ENCODE measurements around the gene MRPL50.

Gene MRPL50

DNA sequence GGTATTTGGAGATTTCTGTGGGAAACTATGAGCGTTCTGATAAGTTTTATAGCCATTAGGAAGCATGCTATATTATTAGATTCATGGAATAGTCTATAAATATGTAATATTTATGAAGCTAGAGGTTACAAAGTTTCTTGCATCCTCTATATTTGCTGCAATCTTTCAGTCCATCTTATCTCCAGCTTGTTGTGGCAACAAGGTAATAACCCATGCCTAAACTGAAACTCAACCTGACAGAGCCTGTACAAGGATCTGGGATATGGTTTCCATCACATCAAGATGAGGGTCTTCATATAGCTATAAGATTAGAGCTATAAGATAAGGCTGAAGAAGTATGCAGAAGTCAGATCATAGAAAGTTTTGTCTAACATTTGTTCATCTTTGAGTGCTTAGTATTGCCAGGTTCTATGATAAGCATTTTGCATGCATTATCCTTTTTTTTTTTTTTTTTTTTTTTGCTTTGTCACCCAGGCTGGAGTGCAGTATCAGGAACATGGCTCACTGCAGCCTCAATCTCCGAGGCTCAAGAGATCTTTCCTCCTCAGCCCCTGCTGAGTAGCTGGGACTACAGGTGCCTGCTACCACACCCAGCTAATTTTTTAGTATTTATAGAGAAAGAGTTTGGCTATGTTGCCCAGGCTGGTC is 28.4 kb downstream of the MRPL50 start:
- H3K4me3 Mint-ChIP-seq, result no peak overlapping the region
- DNase-seq (no peak), ATAC-seq (no peak)
- H3K4me1 Mint-ChIP-seq, result no peaks in the 10 kb centered on the region
- no peaks in the 10 kb centered on the region for H3K27me3 Mint-ChIP-seq
- no peak overlapping the region for H3K27ac Mint-ChIP-seq
- H3K9me3 Mint-ChIP-seq, result no peaks in the 10 kb centered on the region

DNA sequence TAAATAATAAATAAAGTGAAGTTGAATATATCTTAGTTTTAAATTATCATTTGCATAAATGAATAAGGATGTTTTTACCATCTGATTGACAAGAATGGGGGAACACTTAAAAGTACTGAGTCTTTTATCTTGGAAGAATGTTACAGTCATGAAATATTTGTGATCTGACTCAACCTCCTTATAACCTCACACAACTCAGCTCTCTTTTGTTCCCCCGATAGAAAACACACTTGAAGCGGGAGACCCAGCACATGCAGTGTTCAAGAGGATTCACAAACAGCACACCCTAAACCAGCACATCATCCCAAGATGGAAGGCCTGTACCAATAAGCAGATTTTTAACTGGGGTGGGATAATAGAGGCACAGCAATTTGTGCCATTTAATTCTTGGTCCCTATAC is 29.1 kb downstream of the MRPL50 start:
- DNase-seq (no peak), ATAC-seq (no peak)
- Mint-ChIP-seq H3K27me3 (no peaks in the 10 kb centered on the region), H3K27ac (no peak overlapping the region), H3K4me1 (no peaks in the 10 kb centered on the region), H3K9me3 (no peaks in the 10 kb centered on the region), H3K4me3 (no peak overlapping the region)

DNA sequence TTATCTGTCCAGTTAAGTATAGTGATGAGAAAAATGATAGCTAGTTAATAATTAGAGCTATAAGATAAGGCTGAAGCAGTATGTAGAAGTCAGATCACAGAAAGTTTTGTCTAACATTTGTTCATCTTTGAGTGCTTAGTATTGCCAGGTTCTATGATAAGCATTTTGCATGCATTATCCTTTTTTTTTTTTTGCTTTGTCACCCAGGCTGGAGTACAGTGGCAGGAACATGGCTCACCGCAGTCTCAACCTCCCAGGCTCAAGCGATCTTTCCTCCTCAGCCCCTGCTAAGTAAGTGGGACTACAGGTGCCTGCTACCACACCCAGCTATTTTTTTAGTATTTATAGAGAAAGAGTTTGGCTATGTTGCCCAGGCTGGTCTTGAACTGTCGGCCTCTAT is 31.1 kb downstream of the MRPL50 start:
- DNase-seq, result no peak
- H3K27ac Mint-ChIP-seq, result no peak overlapping the region
- no peaks in the 10 kb centered on the region for H3K4me1 Mint-ChIP-seq
- no peak overlapping the region for H3K4me3 Mint-ChIP-seq
- H3K27me3 Mint-ChIP-seq, result peaks cover 13% of the 10 kb centered on the region
- ATAC-seq, result no peak
- no peaks in the 10 kb centered on the region for H3K9me3 Mint-ChIP-seq

DNA sequence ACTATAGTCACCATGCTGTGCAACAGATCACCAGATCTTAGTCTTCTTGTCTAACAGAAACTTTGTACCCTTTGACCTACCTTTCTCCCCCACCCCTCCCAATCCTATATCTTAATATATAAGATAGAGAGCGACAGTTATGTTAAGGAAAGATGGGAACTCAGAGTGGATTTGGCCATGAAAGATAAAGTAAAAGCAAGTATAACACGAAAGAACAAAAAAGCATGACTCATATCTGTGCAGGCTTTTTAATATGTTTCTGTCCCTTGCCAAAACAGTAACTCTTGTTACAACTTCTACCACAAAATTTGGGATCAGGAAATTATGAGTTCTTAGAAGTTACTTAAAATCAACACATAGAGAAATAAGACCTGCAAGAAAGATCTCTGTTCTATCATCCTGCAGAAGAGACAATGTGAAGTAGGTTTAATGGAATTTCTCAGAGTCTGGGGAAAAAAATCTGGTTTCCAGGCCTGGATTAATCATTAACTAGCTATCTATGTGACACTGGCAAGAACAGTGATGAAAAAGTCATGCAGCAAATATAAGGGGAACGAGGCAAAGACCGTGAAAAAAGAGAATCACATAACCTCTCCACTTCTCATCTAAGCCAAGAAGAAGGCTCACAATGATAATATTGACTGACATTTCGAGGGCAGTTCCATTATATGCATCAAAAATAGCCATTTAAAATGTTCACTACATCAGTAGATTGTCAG is 32.2 kb downstream of the MRPL50 start:
- H3K4me3 Mint-ChIP-seq, result no peak overlapping the region
- no peaks in the 10 kb centered on the region for H3K4me1 Mint-ChIP-seq
- H3K27me3 Mint-ChIP-seq, result peaks cover 19% of the 10 kb centered on the region
- DNase-seq (no peak), ATAC-seq (no peak)
- H3K9me3 Mint-ChIP-seq, result no peaks in the 10 kb centered on the region
- no peak overlapping the region for H3K27ac Mint-ChIP-seq

DNA sequence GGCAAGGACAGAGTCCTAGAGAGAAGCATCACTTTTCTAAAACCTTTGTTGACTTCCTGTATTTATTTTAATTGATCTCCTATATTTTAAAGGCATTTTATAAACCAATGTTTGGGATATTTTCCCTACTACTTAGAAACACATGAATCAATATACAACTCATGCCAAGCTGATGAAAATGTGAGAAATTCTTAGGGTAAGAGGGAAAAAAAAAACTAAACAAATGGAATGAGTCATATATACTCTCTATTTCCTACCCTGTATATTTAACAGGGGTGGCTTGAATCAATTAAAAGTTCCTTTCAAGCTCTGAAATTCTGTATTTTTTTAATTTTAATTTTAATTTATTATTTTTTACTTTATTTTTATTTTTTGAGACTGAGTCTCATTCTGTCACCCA is 33.2 kb downstream of the MRPL50 start:
- no peak for ATAC-seq
- Mint-ChIP-seq H3K4me1 (no peaks in the 10 kb centered on the region), H3K27me3 (peaks cover 19% of the 10 kb centered on the region), H3K4me3 (no peak overlapping the region), H3K27ac (no peak overlapping the region), H3K9me3 (peaks cover 0 to 7% of the 10 kb centered on the region in 2 donors)
- no peak for DNase-seq

DNA sequence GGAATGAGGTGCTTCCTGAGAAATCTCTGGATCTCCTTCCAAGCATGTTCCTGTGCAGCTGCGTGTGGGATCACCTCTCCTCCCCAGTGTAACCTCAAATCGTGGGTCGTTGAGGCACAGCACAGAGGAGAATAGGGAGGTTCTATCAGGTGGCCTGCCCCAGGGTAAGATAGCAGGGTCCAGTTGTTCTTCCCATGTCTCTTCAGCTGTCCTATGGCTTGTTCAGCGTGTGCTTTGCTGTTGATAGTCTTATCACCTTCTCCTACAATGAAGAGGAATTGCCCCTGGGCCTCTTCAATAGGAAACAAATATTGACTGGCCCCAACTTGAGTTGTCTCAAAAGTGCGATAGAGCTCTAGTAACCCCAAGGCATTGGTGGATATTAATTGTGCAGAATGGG is 36.0 kb downstream of the MRPL50 start:
- Mint-ChIP-seq H3K27me3 (peaks cover 19% of the 10 kb centered on the region), H3K27ac (no peak overlapping the region), H3K9me3 (peaks cover 0 to 9% of the 10 kb centered on the region in 2 donors), H3K4me1 (no peaks in the 10 kb centered on the region), H3K4me3 (no peak overlapping the region)
- DNase-seq (no peak), ATAC-seq (no peak)

DNA sequence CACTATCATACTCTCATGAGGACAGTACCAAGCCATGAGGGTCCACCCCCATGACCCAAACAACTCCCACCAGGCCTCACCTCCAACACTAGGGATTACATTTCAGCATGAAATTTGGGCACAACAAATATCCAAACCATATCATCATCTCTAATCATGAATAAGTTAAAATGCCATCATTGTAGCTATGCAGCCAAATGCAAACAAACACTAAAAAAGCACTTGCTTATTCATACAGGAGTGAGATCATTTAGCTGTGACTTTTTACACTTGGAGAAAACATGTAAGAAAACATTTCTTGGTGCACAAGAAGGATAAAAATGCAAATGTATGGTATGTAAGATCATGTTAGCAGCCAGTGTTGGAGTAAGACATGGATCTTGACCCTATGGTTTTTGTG is 37.8 kb downstream of the MRPL50 start:
- ATAC-seq (no peak), DNase-seq (no peak)
- no peak overlapping the region for H3K4me3 Mint-ChIP-seq
- no peaks in the 10 kb centered on the region for H3K4me1 Mint-ChIP-seq
- H3K27ac Mint-ChIP-seq, result no peak overlapping the region
- H3K27me3 Mint-ChIP-seq, result peaks cover 19% of the 10 kb centered on the region
- H3K9me3 Mint-ChIP-seq, result peaks cover 0 to 9% of the 10 kb centered on the region in 2 donors

DNA sequence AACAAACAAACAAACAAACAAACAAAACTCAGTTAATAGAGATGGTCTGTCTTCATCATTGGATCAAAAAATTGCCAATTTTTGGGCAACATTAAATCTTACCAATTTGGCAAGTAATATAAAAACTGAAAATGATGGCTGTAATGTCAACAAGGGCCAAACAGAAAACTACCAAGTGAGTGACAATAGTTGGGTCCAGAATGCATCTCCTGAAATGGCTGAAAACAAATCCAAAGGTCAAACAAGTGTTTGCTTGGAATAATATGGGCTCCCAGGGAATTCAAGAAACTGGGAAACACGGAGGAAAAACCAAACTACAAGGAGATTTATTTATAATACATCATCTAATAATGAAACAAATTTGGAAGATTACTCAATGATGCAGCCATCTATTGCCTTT is 38.7 kb downstream of the MRPL50 start:
- ATAC-seq, result no peak
- peaks cover 0 to 9% of the 10 kb centered on the region in 2 donors for H3K9me3 Mint-ChIP-seq
- H3K27ac Mint-ChIP-seq, result no peak overlapping the region
- H3K4me1 Mint-ChIP-seq, result no peaks in the 10 kb centered on the region
- peaks cover 19% of the 10 kb centered on the region for H3K27me3 Mint-ChIP-seq
- no peak overlapping the region for H3K4me3 Mint-ChIP-seq
- DNase-seq, result no peak

DNA sequence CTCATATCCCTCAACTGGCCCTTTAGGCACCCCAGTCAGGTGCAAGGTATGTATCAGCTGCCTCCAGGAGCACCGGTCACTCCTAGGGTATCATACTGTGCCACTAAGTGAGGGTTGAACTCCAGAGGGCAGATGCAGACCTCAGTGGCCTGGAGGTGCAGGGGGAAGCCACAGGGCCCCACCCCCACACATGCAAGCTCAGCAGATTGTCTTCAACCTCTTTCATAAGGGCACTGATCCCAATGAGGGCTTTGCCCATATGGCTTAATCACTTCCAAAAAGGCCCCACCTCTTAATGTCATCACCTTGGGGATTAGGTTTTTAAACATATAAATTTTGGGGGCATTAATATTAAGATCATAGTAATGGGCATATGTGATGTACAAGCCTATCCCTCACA is 41.8 kb downstream of the MRPL50 start:
- no peak for ATAC-seq
- Mint-ChIP-seq H3K4me3 (no peak overlapping the region), H3K9me3 (peaks cover 0 to 9% of the 10 kb centered on the region in 2 donors)

DNA sequence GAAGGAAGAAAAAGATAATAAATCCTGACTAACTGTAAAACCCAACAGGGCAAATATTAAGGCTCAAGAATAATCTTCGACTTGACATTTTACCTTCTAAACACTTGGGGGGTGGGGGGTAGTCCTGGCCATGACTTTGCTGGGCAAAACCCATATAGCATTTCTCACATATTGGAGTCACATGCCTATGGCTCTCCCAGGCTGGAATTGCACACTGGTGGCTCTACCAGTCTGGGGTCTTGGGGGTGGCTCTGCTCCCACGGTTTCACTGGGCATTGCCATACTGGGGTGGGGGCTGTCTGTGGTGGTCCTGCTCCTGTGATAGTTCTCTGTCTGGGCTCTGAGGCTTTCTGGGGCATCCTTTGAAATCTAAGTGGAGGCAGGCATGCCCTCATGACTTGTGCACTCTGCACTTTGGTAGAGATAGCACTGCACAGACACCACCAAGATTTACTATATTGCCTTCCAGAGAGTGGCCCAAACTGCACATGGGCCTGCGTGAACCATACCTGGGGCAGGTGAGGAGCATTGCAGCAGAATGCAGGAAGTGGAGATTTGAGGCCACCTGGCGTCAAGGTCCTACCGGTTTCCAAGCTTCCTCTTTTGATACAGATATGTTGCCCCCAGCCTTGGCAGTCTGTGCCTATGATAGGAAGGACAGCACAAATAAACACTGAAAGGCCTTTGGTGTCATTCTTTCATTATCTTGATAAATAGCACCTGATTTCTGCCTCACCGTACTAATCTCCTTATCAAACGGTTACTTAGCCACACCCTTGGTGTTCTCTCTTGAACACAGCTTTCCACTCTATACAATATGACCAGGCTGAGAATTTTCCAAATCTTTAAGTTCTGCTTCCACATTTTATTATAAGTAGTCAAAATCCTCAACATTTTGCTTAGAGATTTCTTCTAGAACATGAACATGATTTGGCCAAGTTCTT is 43.4 kb downstream of the MRPL50 start:
- Mint-ChIP-seq H3K27me3 (peaks cover 9% of the 10 kb centered on the region), H3K27ac (no peak overlapping the region), H3K4me3 (no peak overlapping the region), H3K4me1 (no peaks in the 10 kb centered on the region), H3K9me3 (peaks cover 0 to under 1% of the 10 kb centered on the region in 2 donors)
- no peak for ATAC-seq
- no peak for DNase-seq

More for the DNA sequence above, 41.8 kb downstream of the MRPL50 start:
- Mint-ChIP-seq H3K27me3 (peaks cover 9% of the 10 kb centered on the region), H3K27ac (no peak overlapping the region), H3K4me1 (no peaks in the 10 kb centered on the region)
- no peak for DNase-seq

DNA sequence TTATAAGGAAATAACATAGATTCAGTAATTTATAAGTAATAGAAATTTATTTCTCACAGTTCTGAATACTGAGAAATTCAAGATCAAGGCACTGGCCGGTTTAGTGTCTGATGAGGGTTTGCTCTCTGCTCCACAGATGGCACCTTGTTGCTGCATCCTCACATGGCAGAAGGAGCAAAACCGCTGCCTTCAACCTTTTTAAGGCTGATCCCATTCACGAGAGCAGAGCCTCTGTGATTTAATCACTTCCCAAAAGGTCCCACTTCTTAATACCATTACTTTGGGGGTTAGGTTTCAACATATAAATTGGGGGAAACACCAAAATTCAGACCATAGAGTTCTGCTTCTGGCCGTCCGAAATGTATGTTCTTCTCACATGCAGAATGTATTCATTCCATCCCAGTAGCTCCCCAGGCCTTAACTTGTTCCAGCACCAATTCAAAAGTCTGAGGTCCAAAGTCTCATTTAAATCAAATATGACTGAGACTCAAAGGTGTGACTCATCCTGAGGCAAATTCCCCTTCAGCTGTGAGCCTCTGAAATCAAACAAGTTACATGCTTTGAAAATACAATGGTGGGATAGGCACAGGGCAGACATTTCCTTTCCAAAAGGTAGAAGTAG is 44.2 kb downstream of the MRPL50 start:
- no peak for ATAC-seq
- peaks cover 0 to 2% of the 10 kb centered on the region in 2 donors for H3K9me3 Mint-ChIP-seq
- DNase-seq, result no peak
- H3K4me1 Mint-ChIP-seq, result no peaks in the 10 kb centered on the region
- H3K4me3 Mint-ChIP-seq, result no peak overlapping the region
- peak overlapping the region in 1 of 2 donors; percentile 40 for H3K27ac Mint-ChIP-seq
- peaks cover 9% of the 10 kb centered on the region for H3K27me3 Mint-ChIP-seq

DNA sequence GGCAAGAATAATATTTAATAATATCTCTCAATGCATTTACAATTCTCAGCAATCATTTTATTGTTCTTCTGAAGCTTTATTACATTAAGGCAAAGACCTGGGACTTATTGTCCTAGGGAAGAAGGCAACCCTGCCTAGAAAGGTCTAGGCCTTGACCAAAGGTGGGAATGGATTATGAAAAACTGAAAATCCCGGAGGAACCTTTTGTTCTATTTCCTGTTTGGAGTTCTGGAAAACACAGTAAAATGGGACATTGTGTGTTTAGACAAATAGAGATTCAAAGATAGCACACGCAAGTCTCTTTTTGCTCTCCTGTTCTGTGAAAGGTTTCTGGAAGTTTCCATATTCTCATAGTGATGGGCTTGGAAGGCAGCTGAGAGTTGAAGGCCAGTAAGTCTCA is 44.7 kb downstream of the MRPL50 start:
- DNase-seq (no peak), ATAC-seq (no peak)
- peaks cover 0 to 5% of the 10 kb centered on the region in 2 donors for H3K9me3 Mint-ChIP-seq
- H3K27ac Mint-ChIP-seq, result no peak overlapping the region
- no peak overlapping the region for H3K4me3 Mint-ChIP-seq
- peaks cover 9% of the 10 kb centered on the region for H3K27me3 Mint-ChIP-seq
- H3K4me1 Mint-ChIP-seq, result no peaks in the 10 kb centered on the region

DNA sequence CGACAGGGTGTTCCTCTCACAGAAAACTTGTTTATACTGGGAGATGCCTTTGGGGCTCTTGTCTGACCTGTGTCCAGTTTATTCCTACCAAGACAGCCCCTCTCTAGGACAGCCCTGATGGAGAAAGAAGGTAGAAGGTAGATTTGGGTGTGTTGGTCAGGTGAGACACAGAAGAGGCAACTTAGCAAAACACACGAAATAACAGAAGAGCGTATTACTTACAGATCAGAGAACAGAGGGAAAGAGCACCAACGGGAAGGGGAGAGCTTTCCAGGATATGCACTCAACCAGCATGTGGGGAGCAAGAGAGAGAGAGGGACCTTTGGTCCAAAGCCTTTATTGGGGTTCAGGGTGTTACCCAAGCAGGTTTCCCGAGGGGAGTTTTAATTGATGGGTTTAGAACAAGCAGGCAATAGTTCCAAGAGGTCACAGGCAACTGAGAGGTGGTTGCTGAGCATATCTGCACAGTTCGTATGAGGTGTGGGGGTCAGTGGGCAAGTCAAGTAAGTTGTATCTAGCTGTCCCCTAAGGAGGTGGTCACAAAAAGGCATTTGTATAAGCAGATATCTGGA is 45.4 kb downstream of the MRPL50 start:
- DNase-seq (no peak), ATAC-seq (no peak)
- Mint-ChIP-seq H3K27ac (no peak overlapping the region), H3K9me3 (peaks cover 0 to 5% of the 10 kb centered on the region in 2 donors), H3K4me1 (no peaks in the 10 kb centered on the region), H3K27me3 (peaks cover 9% of the 10 kb centered on the region), H3K4me3 (no peak overlapping the region)

DNA sequence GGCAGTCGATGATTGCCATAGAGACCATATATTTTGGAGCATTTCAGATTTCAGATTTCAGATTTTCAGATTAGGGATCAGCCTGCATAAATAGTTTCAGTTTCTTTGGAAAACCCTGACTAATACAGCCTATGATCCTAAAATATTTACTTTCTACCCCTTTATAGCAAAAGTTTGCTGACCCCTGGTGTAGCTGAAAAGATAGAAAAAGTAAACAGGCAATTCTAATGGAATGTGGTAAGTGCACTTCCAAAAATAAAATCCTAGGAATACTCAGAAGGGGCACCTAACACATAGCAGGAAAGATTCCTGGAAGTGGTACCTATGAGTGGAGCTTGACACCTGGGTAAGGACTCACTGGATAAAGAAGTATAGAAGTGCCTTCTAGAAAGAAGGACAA is 48.1 kb downstream of the MRPL50 start:
- peaks cover 16% of the 10 kb centered on the region for H3K27me3 Mint-ChIP-seq
- no peaks in the 10 kb centered on the region for H3K4me1 Mint-ChIP-seq
- no peak for DNase-seq
- no peak overlapping the region for H3K27ac Mint-ChIP-seq
- no peak overlapping the region for H3K4me3 Mint-ChIP-seq
- H3K9me3 Mint-ChIP-seq, result peaks cover 0 to 5% of the 10 kb centered on the region in 2 donors
- no peak for ATAC-seq

DNA sequence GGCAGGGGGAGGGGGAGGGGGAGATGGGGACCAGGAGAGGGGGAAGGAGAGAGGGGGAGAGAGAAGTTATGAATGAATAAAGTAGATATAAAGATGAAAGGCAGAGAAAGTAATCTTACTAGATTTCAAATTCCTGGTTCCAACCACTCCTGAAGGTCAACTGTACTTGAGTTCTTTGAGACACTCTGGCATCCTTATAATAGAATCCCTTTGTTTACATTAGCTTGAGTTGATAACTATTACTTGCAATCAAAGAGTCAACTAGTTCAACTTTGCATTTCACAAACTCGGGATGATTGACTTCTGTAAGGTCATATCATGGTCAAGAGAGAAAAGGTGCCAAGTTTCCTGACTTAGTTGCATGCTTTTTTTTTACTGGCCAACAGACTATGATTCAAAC is 55.8 kb downstream of the MRPL50 start:
- H3K9me3 Mint-ChIP-seq, result no peaks in the 10 kb centered on the region
- H3K27ac Mint-ChIP-seq, result no peak overlapping the region
- DNase-seq (no peak), ATAC-seq (no peak)
- H3K27me3 Mint-ChIP-seq, result peaks cover 16% of the 10 kb centered on the region
- no peaks in the 10 kb centered on the region for H3K4me1 Mint-ChIP-seq
- no peak overlapping the region for H3K4me3 Mint-ChIP-seq

Measured in stimulated activated naive CD8-positive, alpha-beta T cell treated with anti-CD3 and anti-CD28 coated beads, Interleukin-15, amount 100 ng/mL, for 72 hours (primary cell).